AG09319 (cell line): ENCODE results near the gene GOLGA6A.

ENCODE experiments used
- DNase-seq: peaks from one replicate; pipeline ENCODE4 v3.0.0-alpha.2; 2010; ENCODE audit warnings: low read depth; ENCODE audit errors: extremely low read depth
- CTCF ChIP-seq: IDR thresholded peaks from 2 replicates; pipeline ENCODE4 v1.5.1; 2011; ENCODE audit warnings: low read depth, mild to moderate bottlenecking, inconsistent platforms, low read length, moderate library complexity

GOLGA6A gene

DNA sequence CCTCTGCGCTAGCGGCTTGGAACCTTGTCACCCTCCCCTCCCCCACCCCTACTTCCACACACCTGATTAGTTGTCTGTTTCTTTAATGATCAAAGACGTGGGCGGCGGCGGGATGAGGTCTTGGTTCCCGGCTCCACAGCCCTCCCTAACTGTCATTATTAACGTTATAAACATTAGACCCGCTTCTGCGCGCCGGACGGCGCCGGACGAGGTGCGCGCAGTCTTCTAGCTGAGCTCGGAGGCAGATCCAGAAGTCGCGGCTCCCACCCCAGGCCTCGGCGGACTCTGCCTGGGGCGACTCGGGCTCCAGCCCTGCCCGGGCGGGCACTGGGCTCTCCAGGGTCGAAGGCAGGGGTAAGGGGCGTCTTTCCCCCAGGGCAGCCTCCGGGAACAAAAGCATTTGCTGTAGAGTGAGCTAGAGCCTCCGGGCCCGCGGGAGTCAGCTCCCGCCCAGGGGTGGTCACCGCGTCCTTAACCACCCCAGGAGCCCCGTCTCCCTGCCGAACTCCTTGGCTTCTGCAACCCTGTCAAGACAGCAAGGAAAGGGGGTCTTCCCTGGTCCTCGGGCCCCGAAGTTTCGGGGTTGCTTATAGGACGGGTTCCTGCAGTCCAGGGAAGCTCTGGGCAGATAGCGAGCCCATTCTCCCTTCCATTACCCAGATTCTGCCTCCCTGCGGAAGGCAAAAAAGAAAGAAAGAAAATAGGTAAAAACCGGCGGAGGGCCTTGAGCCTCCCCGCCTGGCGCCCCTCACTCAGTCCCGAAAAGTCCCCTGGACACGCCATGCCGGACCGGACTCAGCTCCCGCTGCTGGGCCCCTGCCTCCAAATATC, 45.8 kb upstream of the GOLGA6A start:
- no peak for TF ChIP-seq CTCF
- DNase-seq = no peak

DNA sequence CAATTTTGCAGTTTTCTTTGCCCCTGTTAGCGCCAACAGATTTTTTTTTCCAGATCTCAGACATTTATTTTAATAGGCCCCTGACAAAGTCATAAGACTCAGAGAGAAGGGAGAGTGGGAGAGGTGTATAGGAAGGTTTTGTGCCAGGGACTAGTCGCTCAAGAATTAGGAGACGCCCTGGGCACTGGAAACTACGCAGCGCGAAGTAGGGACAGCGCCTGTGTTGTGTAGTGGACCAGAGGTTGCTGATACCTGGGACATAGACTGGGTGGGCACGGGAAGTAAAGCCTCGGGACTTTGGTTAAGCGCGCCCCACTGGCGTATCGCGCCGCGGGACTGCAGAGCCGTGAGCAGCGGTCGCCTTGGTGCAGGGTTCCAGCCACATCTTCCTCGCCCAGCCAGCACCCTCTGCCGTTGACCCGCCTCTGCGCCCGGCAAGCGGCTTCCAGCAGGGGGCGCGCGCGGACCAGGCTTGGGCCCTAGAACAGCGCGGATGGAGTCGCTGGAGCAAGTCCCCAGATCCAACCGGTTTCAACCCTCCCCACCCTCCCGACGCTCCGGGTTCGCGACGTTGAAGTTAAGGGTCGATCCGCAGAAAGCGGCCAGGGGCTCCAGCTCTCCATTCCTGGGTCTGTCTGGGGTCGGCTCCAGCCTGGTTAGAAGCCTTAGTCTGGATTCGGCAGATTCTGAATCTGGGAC, 45.1 kb upstream of the GOLGA6A start:
- peak; percentile 59 for DNase-seq
- TF ChIP-seq CTCF = peak; percentile 98

GRCh38 chr15:74124759-74125158, 42.4 kb upstream of the GOLGA6A start:
- TF ChIP-seq CTCF = no peak
- DNase-seq = no peak

GRCh38 chr15:74124196-74124595, 41.8 kb upstream of the GOLGA6A start:
- no peak for DNase-seq
- no peak for TF ChIP-seq CTCF

- DNase-seq = no peak
These were observed 41.3 kb upstream of the GOLGA6A start for GRCh38 chr15:74123658-74124057.

DNA sequence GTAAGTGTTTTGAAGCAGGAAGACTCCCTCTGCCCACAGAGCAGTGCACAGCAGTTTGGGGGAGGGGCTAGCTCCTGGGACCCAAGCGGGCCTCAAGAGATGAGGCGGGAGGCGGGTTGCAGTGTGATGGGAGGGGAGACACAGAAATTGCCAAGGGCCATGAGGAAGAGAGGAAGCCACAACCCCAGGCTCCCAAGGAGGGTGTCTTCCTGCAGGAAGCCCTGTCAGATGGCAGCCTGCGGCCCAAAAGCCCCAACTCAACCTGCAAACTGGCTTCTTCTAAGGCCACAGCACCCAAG, 40.7 kb upstream of the GOLGA6A start:
- TF ChIP-seq CTCF = no peak
- DNase-seq = no peak

More at GRCh38 chr15:74123658-74124057, 41.3 kb upstream of the GOLGA6A start:
- TF ChIP-seq CTCF = no peak

- DNase-seq = no peak
- no peak for TF ChIP-seq CTCF
These were observed 40.2 kb upstream of the GOLGA6A start for GRCh38 chr15:74122403-74123130.
